WTC11 (cell line): ENCODE measurements around the gene LY6G6F. TPM values are rescaled to one million over a fixed set of nuclear protein-coding genes. Genes with fewer than 3 reads are reported as not detected.

Experiments used
- ATAC-seq: fragments of 200-7000 bp; cut with Tn5 transposase; 2 replicates; pipeline ENCODE4 v1.10.0; 2021; ENCODE audit warnings: mild to moderate bottlenecking, moderate library complexity
- CTCF ChIA-PET: fragments of 300-600 bp; sonication (Branson Sonifier 250); formaldehyde crosslinking; loops from one replicate; lab custom pipeline; 2021; ENCODE audit warnings: antibody characterized with exemption; lab: Charles Lee
- POLR2A ChIA-PET: fragments of 350-600 bp; sonication (Branson Sonifier 250); formaldehyde crosslinking; loops from one replicate; lab custom pipeline; 2021; ENCODE audit warnings: antibody characterized with exemption; lab: Charles Lee
- DNase-seq: peaks from one replicate; pipeline ENCODE4 v3.0.0; 2021; ENCODE audit warnings: low spot score
- H3K27ac Mint-ChIP-seq: 2 replicates; pipeline ENCODE4 v1.8.0; 2021; ENCODE audit warnings: mixed read lengths
- H3K27me3 Mint-ChIP-seq: 2 replicates; pipeline ENCODE4 v1.8.0; 2021; ENCODE audit warnings: low read depth, mild to moderate bottlenecking, moderate library complexity, mixed read lengths
- H3K36me3 Mint-ChIP-seq: 2 replicates; pipeline ENCODE4 v1.8.0; 2021; ENCODE audit warnings: mixed read lengths
- H3K4me1 Mint-ChIP-seq: 2 replicates; pipeline ENCODE4 v1.8.0; 2022; ENCODE audit warnings: mixed read lengths
- H3K4me3 Mint-ChIP-seq: 2 replicates; pipeline ENCODE4 v1.8.0; 2021; ENCODE audit warnings: mild to moderate bottlenecking, moderate library complexity, mixed read lengths
- H3K9me3 Mint-ChIP-seq: 2 replicates; pipeline ENCODE4 v1.8.0; 2021; ENCODE audit warnings: mixed read lengths
- FOXJ3 ChIP-seq: sonication (generic); formaldehyde crosslinking; IDR thresholded peaks from 2 replicates; pipeline ENCODE4 v1.9.0; 2021; ENCODE audit warnings: missing genetic modification reagents, mild to moderate bottlenecking, borderline replicate concordance
- JUN ChIP-seq: sonication (generic); formaldehyde crosslinking; IDR thresholded peaks from 2 replicates; pipeline ENCODE4 v1.8.0; 2023; ENCODE audit warnings: mild to moderate bottlenecking, missing genetic modification reagents
- KAT7 ChIP-seq: sonication (generic); formaldehyde crosslinking; IDR thresholded peaks from 2 replicates; pipeline ENCODE4 v1.8.1; 2023; ENCODE audit warnings: missing genetic modification reagents, mild to moderate bottlenecking, borderline replicate concordance
- NR2C2 ChIP-seq: sonication (generic); formaldehyde crosslinking; IDR thresholded peaks from 2 replicates; pipeline ENCODE4 v1.8.0; 2022; ENCODE audit warnings: mild to moderate bottlenecking, missing genetic modification reagents
- PRRX2 ChIP-seq: fragments of 250-450 bp; sonication (Bioruptor Pico); IDR thresholded peaks from 2 replicates; pipeline ENCODE4 v1.8.0; 2021; ENCODE audit warnings: mild to moderate bottlenecking
- RELA ChIP-seq: sonication (generic); formaldehyde crosslinking; IDR thresholded peaks from 2 replicates; pipeline ENCODE4 v1.8.1; 2022; ENCODE audit warnings: missing genetic modification reagents, mild to moderate bottlenecking, borderline replicate concordance
- ZNF396 ChIP-seq: fragments of 250-450 bp; sonication (Bioruptor Pico); IDR thresholded peaks from 2 replicates; pipeline ENCODE4 v1.8.0; 2021; ENCODE audit warnings: mild to moderate bottlenecking, moderate library complexity, borderline replicate concordance
- ZNF671 ChIP-seq: fragments of 250-450 bp; sonication (Bioruptor Pico); IDR thresholded peaks from 2 replicates; pipeline ENCODE4 v1.8.0; 2021; ENCODE audit warnings: mild to moderate bottlenecking
- total RNA-seq: library from RNA; stranded (reverse); gene quantifications from 3 replicates; pipeline ENCODE4 v1.2.3, GENCODE V29; 2021
- TF ChIP-seq, protein P1 (sequence below): sonication (generic); formaldehyde crosslinking; IDR thresholded peaks from 2 replicates; pipeline ENCODE4 v1.8.1; 2023; ENCODE audit warnings: mild to moderate bottlenecking, missing genetic modification reagents, borderline replicate concordance
- TF ChIP-seq, protein P2 (sequence below): sonication (generic); formaldehyde crosslinking; IDR thresholded peaks from 2 replicates; pipeline ENCODE4 v1.8.0; 2022; ENCODE audit warnings: missing genetic modification reagents
- TF ChIP-seq, protein P3 (sequence below): sonication (generic); formaldehyde crosslinking; IDR thresholded peaks from 2 replicates; pipeline ENCODE4 v1.8.1; 2022; ENCODE audit warnings: mild to moderate bottlenecking, missing genetic modification reagents, moderate library complexity, borderline replicate concordance
- TF ChIP-seq, protein P4 (sequence below): sonication (generic); formaldehyde crosslinking; IDR thresholded peaks from 2 replicates; pipeline ENCODE4 v1.8.1; 2022; ENCODE audit warnings: missing genetic modification reagents, borderline replicate concordance

The LY6G6F gene
- total RNA-seq, 1 experiment from 2014 or later = not detected

DNA sequence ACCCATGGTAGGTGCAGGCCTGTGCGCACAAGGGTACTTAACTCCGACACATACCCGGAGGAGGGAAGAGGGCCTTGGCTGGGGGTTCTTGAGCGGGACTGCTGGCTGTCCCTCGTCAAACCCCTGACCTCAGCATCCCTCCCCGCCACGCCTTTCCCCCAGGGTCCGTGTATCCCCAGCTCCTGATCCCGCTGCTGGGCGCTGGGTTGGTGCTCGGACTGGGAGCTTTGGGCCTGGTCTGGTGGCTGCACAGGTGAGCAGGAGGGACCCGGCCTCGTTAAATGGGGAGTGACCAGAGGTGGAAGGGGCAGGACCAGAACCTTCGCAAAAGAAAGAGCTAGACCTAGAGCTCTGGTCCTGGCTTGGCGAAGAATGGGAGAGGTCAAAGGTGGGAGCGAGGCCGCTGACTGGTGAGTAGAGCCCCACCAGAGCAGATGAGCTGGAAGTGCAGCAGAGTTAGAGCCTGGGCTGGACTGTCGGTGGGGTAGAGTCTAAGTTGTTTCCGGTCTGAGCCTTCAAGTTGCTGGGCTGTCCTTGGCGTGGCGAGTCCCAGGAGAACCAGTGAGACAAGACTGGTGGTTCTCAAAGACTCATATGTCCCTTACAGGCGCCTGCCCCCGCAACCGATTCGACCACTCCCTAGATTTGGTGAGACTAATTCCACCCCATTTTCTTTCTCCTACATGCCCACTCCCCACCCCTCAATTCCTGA is 17.5 kb downstream of the LY6G6F start (continued):
- TF ChIP-seq JUN (CRISPR knock-in tag) = no peak
- TF ChIP-seq, protein P1, sequence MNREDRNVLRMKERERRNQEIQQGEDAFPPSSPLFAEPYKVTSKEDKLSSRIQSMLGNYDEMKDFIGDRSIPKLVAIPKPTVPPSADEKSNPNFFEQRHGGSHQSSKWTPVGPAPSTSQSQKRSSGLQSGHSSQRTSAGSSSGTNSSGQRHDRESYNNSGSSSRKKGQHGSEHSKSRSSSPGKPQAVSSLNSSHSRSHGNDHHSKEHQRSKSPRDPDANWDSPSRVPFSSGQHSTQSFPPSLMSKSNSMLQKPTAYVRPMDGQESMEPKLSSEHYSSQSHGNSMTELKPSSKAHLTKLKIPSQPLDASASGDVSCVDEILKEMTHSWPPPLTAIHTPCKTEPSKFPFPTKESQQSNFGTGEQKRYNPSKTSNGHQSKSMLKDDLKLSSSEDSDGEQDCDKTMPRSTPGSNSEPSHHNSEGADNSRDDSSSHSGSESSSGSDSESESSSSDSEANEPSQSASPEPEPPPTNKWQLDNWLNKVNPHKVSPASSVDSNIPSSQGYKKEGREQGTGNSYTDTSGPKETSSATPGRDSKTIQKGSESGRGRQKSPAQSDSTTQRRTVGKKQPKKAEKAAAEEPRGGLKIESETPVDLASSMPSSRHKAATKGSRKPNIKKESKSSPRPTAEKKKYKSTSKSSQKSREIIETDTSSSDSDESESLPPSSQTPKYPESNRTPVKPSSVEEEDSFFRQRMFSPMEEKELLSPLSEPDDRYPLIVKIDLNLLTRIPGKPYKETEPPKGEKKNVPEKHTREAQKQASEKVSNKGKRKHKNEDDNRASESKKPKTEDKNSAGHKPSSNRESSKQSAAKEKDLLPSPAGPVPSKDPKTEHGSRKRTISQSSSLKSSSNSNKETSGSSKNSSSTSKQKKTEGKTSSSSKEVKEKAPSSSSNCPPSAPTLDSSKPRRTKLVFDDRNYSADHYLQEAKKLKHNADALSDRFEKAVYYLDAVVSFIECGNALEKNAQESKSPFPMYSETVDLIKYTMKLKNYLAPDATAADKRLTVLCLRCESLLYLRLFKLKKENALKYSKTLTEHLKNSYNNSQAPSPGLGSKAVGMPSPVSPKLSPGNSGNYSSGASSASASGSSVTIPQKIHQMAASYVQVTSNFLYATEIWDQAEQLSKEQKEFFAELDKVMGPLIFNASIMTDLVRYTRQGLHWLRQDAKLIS = no peak
- TF ChIP-seq, protein P2, sequence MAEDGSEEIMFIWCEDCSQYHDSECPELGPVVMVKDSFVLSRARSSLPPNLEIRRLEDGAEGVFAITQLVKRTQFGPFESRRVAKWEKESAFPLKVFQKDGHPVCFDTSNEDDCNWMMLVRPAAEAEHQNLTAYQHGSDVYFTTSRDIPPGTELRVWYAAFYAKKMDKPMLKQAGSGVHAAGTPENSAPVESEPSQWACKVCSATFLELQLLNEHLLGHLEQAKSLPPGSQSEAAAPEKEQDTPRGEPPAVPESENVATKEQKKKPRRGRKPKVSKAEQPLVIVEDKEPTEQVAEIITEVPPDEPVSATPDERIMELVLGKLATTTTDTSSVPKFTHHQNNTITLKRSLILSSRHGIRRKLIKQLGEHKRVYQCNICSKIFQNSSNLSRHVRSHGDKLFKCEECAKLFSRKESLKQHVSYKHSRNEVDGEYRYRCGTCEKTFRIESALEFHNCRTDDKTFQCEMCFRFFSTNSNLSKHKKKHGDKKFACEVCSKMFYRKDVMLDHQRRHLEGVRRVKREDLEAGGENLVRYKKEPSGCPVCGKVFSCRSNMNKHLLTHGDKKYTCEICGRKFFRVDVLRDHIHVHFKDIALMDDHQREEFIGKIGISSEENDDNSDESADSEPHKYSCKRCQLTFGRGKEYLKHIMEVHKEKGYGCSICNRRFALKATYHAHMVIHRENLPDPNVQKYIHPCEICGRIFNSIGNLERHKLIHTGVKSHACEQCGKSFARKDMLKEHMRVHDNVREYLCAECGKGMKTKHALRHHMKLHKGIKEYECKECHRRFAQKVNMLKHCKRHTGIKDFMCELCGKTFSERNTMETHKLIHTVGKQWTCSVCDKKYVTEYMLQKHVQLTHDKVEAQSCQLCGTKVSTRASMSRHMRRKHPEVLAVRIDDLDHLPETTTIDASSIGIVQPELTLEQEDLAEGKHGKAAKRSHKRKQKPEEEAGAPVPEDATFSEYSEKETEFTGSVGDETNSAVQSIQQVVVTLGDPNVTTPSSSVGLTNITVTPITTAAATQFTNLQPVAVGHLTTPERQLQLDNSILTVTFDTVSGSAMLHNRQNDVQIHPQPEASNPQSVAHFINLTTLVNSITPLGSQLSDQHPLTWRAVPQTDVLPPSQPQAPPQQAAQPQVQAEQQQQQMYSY = no peak
- TF ChIP-seq KAT7 (CRISPR knock-in tag) = no peak
- TF ChIP-seq, all 79 proteins: peak for 0

DNA sequence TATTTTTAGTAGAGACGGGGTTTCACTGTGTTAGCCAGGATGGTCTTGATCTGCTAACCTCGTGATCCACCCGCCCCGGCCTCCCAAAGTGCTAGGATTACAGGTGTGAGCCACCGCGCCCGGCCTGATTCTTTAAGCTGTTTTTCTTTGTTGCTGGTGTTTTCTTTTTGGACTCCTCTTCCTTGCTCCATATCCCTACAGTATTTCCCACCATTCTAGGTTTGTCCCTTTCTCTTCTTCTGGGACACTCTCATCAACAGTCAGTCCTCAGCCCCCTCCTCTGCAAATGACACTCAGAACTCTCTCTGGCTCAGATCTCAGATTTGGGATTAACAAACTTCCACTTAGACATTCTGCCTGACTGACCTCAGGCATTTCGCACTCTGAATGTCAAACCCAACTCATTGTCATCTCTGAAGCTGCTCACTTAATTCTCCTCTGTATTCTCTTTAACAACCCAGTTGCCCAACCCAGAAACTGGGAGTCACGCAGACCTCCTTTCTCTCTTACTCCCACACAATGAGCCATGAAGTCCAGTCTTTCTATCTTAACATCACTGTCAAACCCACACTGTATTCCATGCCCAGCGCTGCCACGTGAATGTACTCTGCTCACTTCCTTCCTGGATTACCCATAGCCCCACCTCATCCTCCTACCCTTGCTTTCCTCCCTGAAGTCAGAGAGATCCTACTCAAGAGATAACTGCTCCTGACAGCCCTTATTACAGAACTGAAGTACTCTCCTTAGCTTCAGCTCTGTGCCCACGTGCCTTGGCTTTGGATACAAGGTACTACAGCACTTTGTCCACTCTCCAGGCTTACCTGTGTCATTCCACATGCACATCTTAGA is 19.1 kb downstream of the LY6G6F start:
- ChIA-PET CTCF (interaction anchor here (2.1 to 3.0 kb wide), 2 partner anchors 12 to 44 kb away, joined by 7 to 16 read pairs; no protein-coding TSS in a partner anchor), POLR2A (interaction anchor here (1.1 kb wide), 1 partner anchor 102 kb away, joined by 3 read pairs; the partner anchor contains the start of gene HSPA1B)
- no peak for ATAC-seq
- Mint-ChIP-seq H3K27me3 (peaks cover 4% of the 10 kb centered on the region; the same call in 1 of the 2 replicates), H3K4me3 (no peak overlapping the region), H3K4me1 (peaks cover 15% of the 10 kb centered on the region), H3K9me3 (no peaks in the 10 kb centered on the region), H3K36me3 (peaks cover 9% of the 10 kb centered on the region)
- no peak for DNase-seq
- TF ChIP-seq, protein P3, sequence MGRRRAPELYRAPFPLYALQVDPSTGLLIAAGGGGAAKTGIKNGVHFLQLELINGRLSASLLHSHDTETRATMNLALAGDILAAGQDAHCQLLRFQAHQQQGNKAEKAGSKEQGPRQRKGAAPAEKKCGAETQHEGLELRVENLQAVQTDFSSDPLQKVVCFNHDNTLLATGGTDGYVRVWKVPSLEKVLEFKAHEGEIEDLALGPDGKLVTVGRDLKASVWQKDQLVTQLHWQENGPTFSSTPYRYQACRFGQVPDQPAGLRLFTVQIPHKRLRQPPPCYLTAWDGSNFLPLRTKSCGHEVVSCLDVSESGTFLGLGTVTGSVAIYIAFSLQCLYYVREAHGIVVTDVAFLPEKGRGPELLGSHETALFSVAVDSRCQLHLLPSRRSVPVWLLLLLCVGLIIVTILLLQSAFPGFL = no peak
- TF ChIP-seq RELA (CRISPR knock-in tag) (no peak), ZNF671 (CRISPR knock-in tag) (no peak), ZNF396 (no peak), KAT7 (CRISPR knock-in tag) (no peak), NR2C2 (CRISPR knock-in tag) (no peak), FOXJ3 (no peak), PRRX2 (CRISPR knock-in tag) (no peak)
- TF ChIP-seq, protein P4, sequence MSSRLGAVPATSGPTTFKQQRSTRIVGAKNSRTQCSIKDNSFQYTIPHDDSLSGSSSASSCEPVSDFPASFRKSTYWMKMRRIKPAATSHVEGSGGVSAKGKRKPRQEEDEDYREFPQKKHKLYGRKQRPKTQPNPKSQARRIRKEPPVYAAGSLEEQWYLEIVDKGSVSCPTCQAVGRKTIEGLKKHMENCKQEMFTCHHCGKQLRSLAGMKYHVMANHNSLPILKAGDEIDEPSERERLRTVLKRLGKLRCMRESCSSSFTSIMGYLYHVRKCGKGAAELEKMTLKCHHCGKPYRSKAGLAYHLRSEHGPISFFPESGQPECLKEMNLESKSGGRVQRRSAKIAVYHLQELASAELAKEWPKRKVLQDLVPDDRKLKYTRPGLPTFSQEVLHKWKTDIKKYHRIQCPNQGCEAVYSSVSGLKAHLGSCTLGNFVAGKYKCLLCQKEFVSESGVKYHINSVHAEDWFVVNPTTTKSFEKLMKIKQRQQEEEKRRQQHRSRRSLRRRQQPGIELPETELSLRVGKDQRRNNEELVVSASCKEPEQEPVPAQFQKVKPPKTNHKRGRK (CRISPR knock-in tag) = no peak
- TF ChIP-seq, all 79 proteins: peak for 0
- H3K27ac Mint-ChIP-seq = no peak overlapping the region; the same call in 1 of the 2 replicates
